ENCODE results near the gene TEX264. TPM values are rescaled to one million over a fixed set of nuclear protein-coding genes. Genes with fewer than 3 reads are reported as not detected.
"Not testable (repeated sequence)": the region's sequence is repeated elsewhere in the genome, so short reads cannot be mapped to it uniquely, and the experiment has no call there.

Gene TEX264
- total and polyA plus RNA-seq, 2 donors (not counting 1 experiment from before 2014, with no cell fraction given), result 34.3 to 51.0 TPM

GRCh38 chr3:51735039-51735438 is 64.0 kb downstream of the TEX264 start:
- Histone ChIP-seq H3K4me3 (replicated peaks in 1 of 4; ENCODE audit: control extremely low read depth in 1 of 4, insufficient read depth in 1 of 4, low read depth in 3 of 4, low read length in 4 of 4) (no peak overlapping the region), H3K9me3 (ENCODE audit: control insufficient read depth, insufficient read depth, low read depth, low read length) (no peaks in the 10 kb centered on the region), H3K4me1 (ENCODE audit: control insufficient read depth, extremely low read depth, insufficient read depth, low read length) (no peaks in the 10 kb centered on the region), H3K36me3 (ENCODE audit: control insufficient read depth, insufficient read depth, low read length) (no peaks in the 10 kb centered on the region), H3K27ac (ENCODE audit: insufficient read depth, low read length) (no peak overlapping the region), H3K4me2 (ENCODE audit: extremely low read depth, insufficient read depth, low read length) (no peak overlapping the region), H3K79me2 (ENCODE audit: control insufficient read depth, insufficient read depth, low read length) (no peaks in the 10 kb centered on the region), H3K27me3 (ENCODE audit: control insufficient read depth, insufficient read depth, low read length) (no peaks in the 10 kb centered on the region), H4K20me1 (ENCODE audit: control insufficient read depth, extremely low read depth, insufficient read depth, low read length) (no peaks in the 10 kb centered on the region), H2AFZ (ENCODE audit: low read length) (no peak overlapping the region), H3K9ac (ENCODE audit: insufficient read depth, low read length) (no peak overlapping the region)
- no peak for TF ChIP-seq EZH2 (IDR thresholded peaks at IDR 0.05; ENCODE audit: low read length, missing control alignments)
- no peak for TF ChIP-seq CTCF (conservative IDR thresholded peaks at IDR 0.05 in 1 of 2, IDR thresholded peaks at IDR 0.05 in 1 of 2; ENCODE audit: low read depth in 1 of 2, low read length in 2 of 2)
- no peak for DNase-seq (ENCODE audit: low read depth in 2 of 2)

- TF ChIP-seq EZH2 (IDR thresholded peaks at IDR 0.05; ENCODE audit: low read length, missing control alignments) (no peak), CTCF (conservative IDR thresholded peaks at IDR 0.05 in 1 of 2, IDR thresholded peaks at IDR 0.05 in 1 of 2; ENCODE audit: low read depth in 1 of 2, low read length in 2 of 2) (no peak)
- DNase-seq (ENCODE audit: low read depth in 2 of 2), result no peak
- no peaks in the 10 kb centered on the region for H3K27me3 ChIP-seq (ENCODE audit: control insufficient read depth, insufficient read depth, low read length)
- H2AFZ ChIP-seq (ENCODE audit: low read length), result no peak overlapping the region
- H3K4me2 ChIP-seq (ENCODE audit: extremely low read depth, insufficient read depth, low read length), result no peak overlapping the region
- H4K20me1 ChIP-seq (ENCODE audit: control insufficient read depth, extremely low read depth, insufficient read depth, low read length), result no peaks in the 10 kb centered on the region
- H3K79me2 ChIP-seq (ENCODE audit: control insufficient read depth, insufficient read depth, low read length), result no peaks in the 10 kb centered on the region
- H3K36me3 ChIP-seq (ENCODE audit: control insufficient read depth, insufficient read depth, low read length), result no peaks in the 10 kb centered on the region
- H3K27ac ChIP-seq (ENCODE audit: insufficient read depth, low read length), result no peak overlapping the region
- no peak overlapping the region for H3K4me3 ChIP-seq (replicated peaks in 1 of 4; ENCODE audit: control extremely low read depth in 1 of 4, insufficient read depth in 1 of 4, low read depth in 3 of 4, low read length in 4 of 4)
- H3K4me1 ChIP-seq (ENCODE audit: control insufficient read depth, extremely low read depth, insufficient read depth, low read length), result no peaks in the 10 kb centered on the region
- H3K9me3 ChIP-seq (ENCODE audit: control insufficient read depth, insufficient read depth, low read depth, low read length), result no peaks in the 10 kb centered on the region
- no peak overlapping the region for H3K9ac ChIP-seq (ENCODE audit: insufficient read depth, low read length)
Observed at GRCh38 chr3:51735950-51736349, 64.9 kb downstream of the TEX264 start.

- Histone ChIP-seq H3K36me3 (ENCODE audit: control insufficient read depth, insufficient read depth, low read length) (no peaks in the 10 kb centered on the region), H3K9me3 (ENCODE audit: control insufficient read depth, insufficient read depth, low read depth, low read length) (no peaks in the 10 kb centered on the region), H3K27ac (ENCODE audit: insufficient read depth, low read length) (no peak overlapping the region), H3K27me3 (ENCODE audit: control insufficient read depth, insufficient read depth, low read length) (no peaks in the 10 kb centered on the region), H2AFZ (ENCODE audit: low read length) (no peak overlapping the region), H3K4me3 (replicated peaks in 1 of 4; ENCODE audit: control extremely low read depth in 1 of 4, insufficient read depth in 1 of 4, low read depth in 3 of 4, low read length in 4 of 4) (no peak overlapping the region), H3K4me1 (ENCODE audit: control insufficient read depth, extremely low read depth, insufficient read depth, low read length) (no peaks in the 10 kb centered on the region), H3K9ac (ENCODE audit: insufficient read depth, low read length) (no peak overlapping the region), H4K20me1 (ENCODE audit: control insufficient read depth, extremely low read depth, insufficient read depth, low read length) (no peaks in the 10 kb centered on the region), H3K4me2 (ENCODE audit: extremely low read depth, insufficient read depth, low read length) (no peak overlapping the region), H3K79me2 (ENCODE audit: control insufficient read depth, insufficient read depth, low read length) (no peaks in the 10 kb centered on the region)
- TF ChIP-seq CTCF (conservative IDR thresholded peaks at IDR 0.05 in 1 of 2, IDR thresholded peaks at IDR 0.05 in 1 of 2; ENCODE audit: low read depth in 1 of 2, low read length in 2 of 2) (no peak), EZH2 (IDR thresholded peaks at IDR 0.05; ENCODE audit: low read length, missing control alignments) (no peak)
- no peak for DNase-seq (ENCODE audit: low read depth in 2 of 2)
Observed at GRCh38 chr3:51739110-51739509, 68.1 kb downstream of the TEX264 start.

- not testable (repeated sequence) for H3K4me3 ChIP-seq (replicated peaks in 1 of 4; ENCODE audit: control extremely low read depth in 1 of 4, insufficient read depth in 1 of 4, low read depth in 3 of 4, low read length in 4 of 4); H3K9me3 ChIP-seq (ENCODE audit: control insufficient read depth, insufficient read depth, low read depth, low read length); H3K9ac ChIP-seq (ENCODE audit: insufficient read depth, low read length); H3K4me1 ChIP-seq (ENCODE audit: control insufficient read depth, extremely low read depth, insufficient read depth, low read length); H3K79me2 ChIP-seq (ENCODE audit: control insufficient read depth, insufficient read depth, low read length); H3K27ac ChIP-seq (ENCODE audit: insufficient read depth, low read length); H3K27me3 ChIP-seq (ENCODE audit: control insufficient read depth, insufficient read depth, low read length); H4K20me1 ChIP-seq (ENCODE audit: control insufficient read depth, extremely low read depth, insufficient read depth, low read length); DNase-seq (ENCODE audit: low read depth in 2 of 2); H3K36me3 ChIP-seq (ENCODE audit: control insufficient read depth, insufficient read depth, low read length); H2AFZ ChIP-seq (ENCODE audit: low read length); H3K4me2 ChIP-seq (ENCODE audit: extremely low read depth, insufficient read depth, low read length)
Observed at GRCh38 chr3:51742320-51742719, 71.3 kb downstream of the TEX264 start.

- not testable (repeated sequence) for H3K27ac ChIP-seq (ENCODE audit: insufficient read depth, low read length); H4K20me1 ChIP-seq (ENCODE audit: control insufficient read depth, extremely low read depth, insufficient read depth, low read length); H3K4me2 ChIP-seq (ENCODE audit: extremely low read depth, insufficient read depth, low read length); H3K9me3 ChIP-seq (ENCODE audit: control insufficient read depth, insufficient read depth, low read depth, low read length); H3K36me3 ChIP-seq (ENCODE audit: control insufficient read depth, insufficient read depth, low read length); H3K79me2 ChIP-seq (ENCODE audit: control insufficient read depth, insufficient read depth, low read length); H3K9ac ChIP-seq (ENCODE audit: insufficient read depth, low read length); H3K4me1 ChIP-seq (ENCODE audit: control insufficient read depth, extremely low read depth, insufficient read depth, low read length); H3K27me3 ChIP-seq (ENCODE audit: control insufficient read depth, insufficient read depth, low read length); H3K4me3 ChIP-seq (replicated peaks in 1 of 4; ENCODE audit: control extremely low read depth in 1 of 4, insufficient read depth in 1 of 4, low read depth in 3 of 4, low read length in 4 of 4); DNase-seq (ENCODE audit: low read depth in 2 of 2); H2AFZ ChIP-seq (ENCODE audit: low read length)
Observed at GRCh38 chr3:51742978-51743377, 71.9 kb downstream of the TEX264 start.

Measured in fibroblast of lung (primary cell).